Kidney (tissue), 14 donors: Measurements from ENCODE around the gene CCDC137. TPM values are rescaled to one million over a fixed set of nuclear protein-coding genes. Genes with fewer than 3 reads are reported as not detected.
A peak's percentile ranks its signal among the peaks of the same experiment; 100 is the strongest.

Experiments
- DNase-seq, 5 donors: peaks; one replicate each; pipeline ENCODE4 v3.0.0-alpha.2; 2013 to 2020
- FAIRE-seq: peaks from 2 replicates; lab custom pipeline; 2012; peaks lifted over from hg19 to GRCh38; lab: Jason Lieb, UNC
- H3K27ac ChIP-seq, 2 donors: one replicate each; pipeline ENCODE4 v1.7.0; 2013; ENCODE audit warnings: low read depth in 2 of 2, low read length in 2 of 2, inconsistent platforms in 1 of 2
- H3K27me3 ChIP-seq: one replicate; pipeline ENCODE4 v1.7.1; 2013; ENCODE audit warnings: low read length, inconsistent platforms; ENCODE audit not compliant: control insufficient read depth, insufficient read depth
- H3K36me3 ChIP-seq, 3 donors: one replicate each; pipeline versions ENCODE4 v1.7.0 to v1.7.1; 2013; ENCODE audit warnings: low read length in 3 of 3, control low read depth in 1 of 3, inconsistent platforms in 1 of 3; ENCODE audit not compliant: insufficient read depth in 3 of 3, control insufficient read depth in 2 of 3
- H3K4me1 ChIP-seq, 3 donors: one replicate each; pipeline versions ENCODE4 v1.7.0 to v1.7.1; 2013; ENCODE audit warnings: low read length in 3 of 3, inconsistent platforms in 1 of 3, low read depth in 1 of 3; ENCODE audit not compliant: control insufficient read depth in 2 of 3, insufficient read depth in 2 of 3
- H3K4me3 ChIP-seq, 3 donors: one replicate each; pipeline versions ENCODE4 v1.7.0 to v1.8.1; 2013; ENCODE audit warnings: low read length in 3 of 3, control low read depth in 1 of 3, inconsistent platforms in 1 of 3
- H3K9ac ChIP-seq, 3 donors: one replicate each; pipeline versions ENCODE4 v1.7.0 to v1.7.1; 2013; ENCODE audit warnings: low read length in 3 of 3, control low read depth in 1 of 3, inconsistent platforms in 1 of 3
- H3K9me3 ChIP-seq, 3 donors: one replicate each; pipeline versions ENCODE4 v1.7.0 to v1.7.1; 2013; ENCODE audit warnings: low read length in 3 of 3, control low read depth in 1 of 3, inconsistent platforms in 1 of 3; ENCODE audit not compliant: control insufficient read depth in 2 of 3, insufficient read depth in 1 of 3
- intact Hi-C: fragments of 100-400 bp; cut with DNase I; formaldehyde crosslinking; loops from one replicate; pipeline ENCODE4 v1.11.1; 2022
- polyA plus RNA-seq: library from polyadenylated mRNA; stranded (reverse); fragments of 350-450 nt; fragmentation: Illumina TruSeq; extraction: RNeasy Lipid Tissue Mini Kit (QIAGEN cat#74804); gene quantifications from one replicate; pipeline ENCODE4 v1.2.3, GENCODE V29; 2014; ENCODE audit warnings: low read depth, low replicate concordance; ENCODE audit not compliant: insufficient read depth
- total RNA-seq: library from RNA; stranded (reverse); fragmentation: NEBNext Ultra II Directional; extraction: Animal tissue kit (Norgen Biotek cat#: 25700); gene quantifications from one replicate; pipeline ENCODE4 v1.2.1, GENCODE V29; 2021
- TF ChIP-seq, protein P1 (sequence below): IDR thresholded peaks from 3 replicates; pipeline ENCODE4 v1.5.1; 2012; ENCODE audit warnings: mild to moderate bottlenecking, moderate library complexity, borderline replicate concordance; ENCODE audit not compliant: insufficient read depth; ENCODE audit errors: extremely low read depth
- donor health status: control.
- donor health status: control.
- donor health status: control.
- donor health status: control.
- donor health status: control.
- donor health status: DM: yes; HTN: yes; CAD: no.
- donor health status: Normal renal cell carcinoma (clear cell type).

CCDC137 gene
- total and polyA plus RNA-seq, 2 donors from 2014 or later, result 14.7 to 18.8 TPM

DNA sequence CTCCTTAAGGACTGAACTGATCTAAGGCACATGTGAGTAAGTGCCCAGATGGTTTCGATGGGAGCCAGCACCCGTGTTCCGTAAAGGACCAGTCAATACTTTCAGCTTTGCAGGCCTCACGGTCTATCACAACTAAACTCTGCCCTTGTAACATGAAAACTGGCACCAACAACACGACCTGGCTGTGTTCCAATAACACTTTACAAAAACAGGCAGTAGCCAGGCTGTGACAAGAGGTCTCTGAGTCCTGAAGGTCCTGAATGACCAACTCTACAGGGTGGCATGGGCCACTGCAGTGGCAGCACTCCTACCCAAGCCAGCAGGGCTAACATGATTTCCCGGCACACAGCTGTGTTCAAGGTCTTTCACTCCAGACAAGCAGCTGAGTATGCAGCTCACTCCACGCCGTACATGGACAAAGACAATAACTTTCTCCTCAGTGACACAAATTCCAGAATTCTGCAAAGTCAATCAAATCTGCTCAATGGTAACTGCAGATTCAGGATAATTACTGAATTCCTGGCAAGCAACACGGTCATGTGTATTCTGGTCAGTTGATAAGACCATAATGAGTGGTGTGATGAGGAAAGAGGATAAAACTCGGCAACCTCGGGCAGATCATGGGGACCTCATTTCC is 44.9 kb upstream of the CCDC137 start:
- H3K4me1 ChIP-seq, result peaks cover 0 to 11% (median 6%) of the 10 kb centered on the region in 3 donors
- FAIRE-seq (no peak), DNase-seq (peak in 1 of 5 donors; percentile 3)
- intact Hi-C loops, result no loop called here
- H3K9me3 ChIP-seq, result no peaks in the 10 kb centered on the region
- TF ChIP-seq, protein P1, sequence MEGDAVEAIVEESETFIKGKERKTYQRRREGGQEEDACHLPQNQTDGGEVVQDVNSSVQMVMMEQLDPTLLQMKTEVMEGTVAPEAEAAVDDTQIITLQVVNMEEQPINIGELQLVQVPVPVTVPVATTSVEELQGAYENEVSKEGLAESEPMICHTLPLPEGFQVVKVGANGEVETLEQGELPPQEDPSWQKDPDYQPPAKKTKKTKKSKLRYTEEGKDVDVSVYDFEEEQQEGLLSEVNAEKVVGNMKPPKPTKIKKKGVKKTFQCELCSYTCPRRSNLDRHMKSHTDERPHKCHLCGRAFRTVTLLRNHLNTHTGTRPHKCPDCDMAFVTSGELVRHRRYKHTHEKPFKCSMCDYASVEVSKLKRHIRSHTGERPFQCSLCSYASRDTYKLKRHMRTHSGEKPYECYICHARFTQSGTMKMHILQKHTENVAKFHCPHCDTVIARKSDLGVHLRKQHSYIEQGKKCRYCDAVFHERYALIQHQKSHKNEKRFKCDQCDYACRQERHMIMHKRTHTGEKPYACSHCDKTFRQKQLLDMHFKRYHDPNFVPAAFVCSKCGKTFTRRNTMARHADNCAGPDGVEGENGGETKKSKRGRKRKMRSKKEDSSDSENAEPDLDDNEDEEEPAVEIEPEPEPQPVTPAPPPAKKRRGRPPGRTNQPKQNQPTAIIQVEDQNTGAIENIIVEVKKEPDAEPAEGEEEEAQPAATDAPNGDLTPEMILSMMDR, result no peak
- peak overlapping the region; percentile 26 to 33 for H3K27ac ChIP-seq
- no peak overlapping the region for H3K4me3 ChIP-seq
- peaks cover 14 to 53% (median 21%) of the 10 kb centered on the region in 3 donors for H3K36me3 ChIP-seq
- H3K27me3 ChIP-seq, result no peaks in the 10 kb centered on the region
- H3K9ac ChIP-seq, result no peak overlapping the region

DNA sequence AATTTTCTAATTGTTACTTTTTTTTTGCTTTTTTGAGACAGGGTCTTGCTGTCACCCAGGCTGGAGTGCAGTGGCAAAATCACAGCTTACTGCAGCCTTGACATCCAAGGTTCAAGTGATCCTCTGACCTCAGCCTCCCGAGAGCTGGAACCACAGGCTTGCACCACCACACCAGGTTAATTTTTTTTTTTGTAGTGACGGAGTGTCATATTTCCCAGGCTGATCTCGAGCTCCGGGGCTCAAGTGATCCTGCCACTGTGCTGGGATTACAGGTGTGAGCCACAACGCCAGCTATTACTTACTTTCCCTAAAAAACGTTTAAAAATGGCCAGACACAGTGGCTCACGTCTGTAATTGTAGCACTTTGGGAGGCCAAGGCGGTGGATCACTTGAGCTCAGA is 36.3 kb upstream of the CCDC137 start:
- Histone ChIP-seq H3K27ac (no peak overlapping the region), H3K27me3 (no peaks in the 10 kb centered on the region), H3K9ac (no peak overlapping the region), H3K9me3 (no peaks in the 10 kb centered on the region), H3K4me1 (peaks cover 0 to 3% (median under 1%) of the 10 kb centered on the region in 3 donors), H3K4me3 (no peak overlapping the region), H3K36me3 (peaks cover 2 to 8% (median 7%) of the 10 kb centered on the region in 3 donors)
- TF ChIP-seq, protein P1, result no peak
- intact Hi-C loops, result no loop called here
- FAIRE-seq (no peak), DNase-seq (no peak)

DNA sequence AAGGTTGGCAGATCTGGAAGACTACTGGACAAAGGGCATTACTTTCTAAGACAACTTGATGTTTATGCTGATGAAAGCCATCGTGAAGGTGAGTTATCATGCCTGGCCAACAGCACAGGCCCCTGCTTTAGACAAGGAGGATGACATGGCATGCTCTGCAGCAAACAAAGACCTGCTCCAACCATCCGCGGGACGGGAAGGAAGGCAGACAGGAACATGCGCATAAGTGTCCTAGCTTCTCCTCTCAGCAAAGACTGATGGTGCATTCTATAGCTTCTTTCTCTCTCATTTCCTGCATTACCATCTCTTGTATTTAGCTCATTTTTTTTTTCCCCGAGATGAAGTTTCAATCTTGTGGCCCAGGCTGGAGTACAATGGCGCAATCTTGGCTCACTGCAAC is 35.1 kb upstream of the CCDC137 start:
- Histone ChIP-seq H3K27ac (no peak overlapping the region), H3K4me3 (no peak overlapping the region), H3K27me3 (no peaks in the 10 kb centered on the region), H3K4me1 (peaks cover 0 to 9% (median 7%) of the 10 kb centered on the region in 3 donors), H3K36me3 (peaks cover 1 to 5% (median 2%) of the 10 kb centered on the region in 3 donors), H3K9ac (no peak overlapping the region), H3K9me3 (no peaks in the 10 kb centered on the region)
- DNase-seq (peak in 1 of 5 donors; percentile 10), FAIRE-seq (no peak)
- intact Hi-C loops, result no loop called here
- TF ChIP-seq, protein P1, result no peak
